Caco-2 (cell line): ENCODE data around the gene DPPA3. TPM values are rescaled to one million over a fixed set of nuclear protein-coding genes. Genes with fewer than 3 reads are reported as not detected.

Source experiments
- BruUV-seq: library from RNA; stranded (reverse); fragments of 400-500 nt; replicated peaks from 2 replicates; lab custom pipeline; 2021; lab: Mats Ljungman, UMichigan
- CTCF ChIA-PET: fragments of 300-600 bp; sonication (Branson Sonifier 250); formaldehyde crosslinking; loops from one replicate; lab custom pipeline; 2022; ENCODE audit warnings: antibody characterized with exemption; lab: Charles Lee
- POLR2A ChIA-PET: fragments of 300-600 bp; sonication (Branson Sonifier 250); formaldehyde crosslinking; loops from one replicate; lab custom pipeline; 2022; ENCODE audit warnings: antibody characterized with exemption; lab: Charles Lee
- DNase-seq, 2 experiments: peaks; one replicate each; pipeline versions ENCODE4 v3.0.0 to v3.0.0-alpha.2; 2020 to 2022
- H3K27me3 ChIP-seq: replicated peaks from 2 replicates; pipeline ENCODE4 v1.6.0; 2011; ENCODE audit warnings: low read length; ENCODE audit not compliant: control insufficient read depth, insufficient read depth
- H3K36me3 ChIP-seq: 2 replicates; pipeline ENCODE4 v1.5.1; 2011; ENCODE audit warnings: low read length; ENCODE audit not compliant: control insufficient read depth, insufficient read depth
- H3K4me1 ChIP-seq: fragments of 250-450 bp; sonication (Bioruptor Pico); 2 replicates; pipeline ENCODE4 v1.5.1; 2020; ENCODE audit warnings: mild to moderate bottlenecking
- H3K4me3 ChIP-seq: 2 replicates; pipeline ENCODE4 v1.5.1; 2011; ENCODE audit warnings: low read depth, mild to moderate bottlenecking, control low read depth, low read length
- H3K9me3 ChIP-seq: fragments of 250-450 bp; sonication (Bioruptor Pico); 2 replicates; pipeline ENCODE4 v1.5.1; 2020; ENCODE audit warnings: mild to moderate bottlenecking, moderate library complexity
- H3K27ac Mint-ChIP-seq: one replicate; pipeline ENCODE4 v1.8.0; 2022; ENCODE audit warnings: mixed read lengths; ENCODE audit not compliant: unreplicated experiment
- H3K27me3 Mint-ChIP-seq: one replicate; pipeline ENCODE4 v1.8.0; 2022; ENCODE audit warnings: mixed read lengths; ENCODE audit not compliant: insufficient read depth, unreplicated experiment
- H3K36me3 Mint-ChIP-seq: one replicate; pipeline ENCODE4 v1.8.0; 2022; ENCODE audit warnings: mild to moderate bottlenecking, mixed read lengths; ENCODE audit not compliant: insufficient read depth, unreplicated experiment
- H3K4me1 Mint-ChIP-seq: one replicate; pipeline ENCODE4 v1.8.0; 2022; ENCODE audit warnings: low read depth, mixed read lengths; ENCODE audit not compliant: unreplicated experiment
- H3K4me3 Mint-ChIP-seq: one replicate; pipeline ENCODE4 v1.8.0; 2022; ENCODE audit warnings: mild to moderate bottlenecking, moderate library complexity, mixed read lengths; ENCODE audit not compliant: unreplicated experiment
- H3K9me3 Mint-ChIP-seq: one replicate; pipeline ENCODE4 v1.8.0; 2022; ENCODE audit warnings: mixed read lengths; ENCODE audit not compliant: unreplicated experiment
- intact Hi-C: fragments of 100-400 bp; cut with micrococcal nuclease; formaldehyde crosslinking; loops from one replicate; pipeline ENCODE4 v1.10.0; 2022; ENCODE audit not compliant: unreplicated experiment
- total RNA-seq: library from RNA; stranded (reverse); gene quantifications from 2 replicates; pipeline ENCODE4 v1.2.3, GENCODE V29; 2022
- TF ChIP-seq, protein P1 (sequence below), 2 experiments: fragments of 200-600 bp in 1 of 2; IDR thresholded peaks; 1 replicate in 1 of 2; 2 replicates in 1 of 2; pipeline versions ENCODE4 v1.5.1 to v1.8.0; 2011 to 2022; ENCODE audit warnings: antibody characterized with exemption in 1 of 2, control low read depth in 1 of 2, inconsistent platforms in 1 of 2, low read depth in 1 of 2, low read length in 1 of 2, mild to moderate bottlenecking in 1 of 2, moderate library complexity in 1 of 2; ENCODE audit not compliant: insufficient read depth in 1 of 2, severe bottlenecking in 1 of 2, unreplicated experiment in 1 of 2

The DPPA3 gene
- total RNA-seq, 1 experiment from 2014 or later, result 31.8 TPM

DNA sequence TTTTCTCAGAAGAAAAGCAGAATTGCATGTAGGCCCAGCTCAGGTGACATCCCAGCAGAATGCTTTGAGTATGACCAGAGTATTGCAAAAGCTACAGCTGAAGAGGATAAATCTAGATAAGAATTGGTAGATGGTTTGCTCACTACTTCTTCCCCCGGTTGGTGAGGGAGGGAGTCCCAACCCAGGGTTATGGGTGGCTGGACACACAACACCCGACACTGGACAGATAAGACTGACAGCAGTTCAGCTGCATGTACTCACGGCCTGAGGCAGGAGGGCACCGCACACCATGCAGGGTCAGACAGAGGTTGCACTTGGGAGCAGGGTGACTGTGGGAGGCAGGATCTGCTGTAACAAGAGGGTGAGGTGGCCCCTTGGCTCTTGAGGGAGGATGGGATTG is 37.6 kb downstream of the DPPA3 start:
- peak; percentile 49 to 67 for DNase-seq
- Mint-ChIP-seq H3K9me3 (peaks cover 2% of the 10 kb centered on the region), H3K36me3 (no peaks in the 10 kb centered on the region), H3K27me3 (no peaks in the 10 kb centered on the region), H3K4me1 (peaks cover 7% of the 10 kb centered on the region), H3K4me3 (no peak overlapping the region), H3K27ac (no peak overlapping the region)
- no peaks in the 10 kb centered on the region for H3K36me3 ChIP-seq
- BruUV-seq, result no TSS peak
- intact Hi-C loops, result no loop called here
- TF ChIP-seq, protein P1, sequence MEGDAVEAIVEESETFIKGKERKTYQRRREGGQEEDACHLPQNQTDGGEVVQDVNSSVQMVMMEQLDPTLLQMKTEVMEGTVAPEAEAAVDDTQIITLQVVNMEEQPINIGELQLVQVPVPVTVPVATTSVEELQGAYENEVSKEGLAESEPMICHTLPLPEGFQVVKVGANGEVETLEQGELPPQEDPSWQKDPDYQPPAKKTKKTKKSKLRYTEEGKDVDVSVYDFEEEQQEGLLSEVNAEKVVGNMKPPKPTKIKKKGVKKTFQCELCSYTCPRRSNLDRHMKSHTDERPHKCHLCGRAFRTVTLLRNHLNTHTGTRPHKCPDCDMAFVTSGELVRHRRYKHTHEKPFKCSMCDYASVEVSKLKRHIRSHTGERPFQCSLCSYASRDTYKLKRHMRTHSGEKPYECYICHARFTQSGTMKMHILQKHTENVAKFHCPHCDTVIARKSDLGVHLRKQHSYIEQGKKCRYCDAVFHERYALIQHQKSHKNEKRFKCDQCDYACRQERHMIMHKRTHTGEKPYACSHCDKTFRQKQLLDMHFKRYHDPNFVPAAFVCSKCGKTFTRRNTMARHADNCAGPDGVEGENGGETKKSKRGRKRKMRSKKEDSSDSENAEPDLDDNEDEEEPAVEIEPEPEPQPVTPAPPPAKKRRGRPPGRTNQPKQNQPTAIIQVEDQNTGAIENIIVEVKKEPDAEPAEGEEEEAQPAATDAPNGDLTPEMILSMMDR (IDR thresholded peaks at IDR 0.05; ENCODE audit: insufficient read depth in 1 of 2, low read depth in 1 of 2, low read length in 1 of 2, severe bottlenecking in 1 of 2, unreplicated experiment in 1 of 2), result no peak
- no peaks in the 10 kb centered on the region for H3K4me1 ChIP-seq
- H3K9me3 ChIP-seq, result peaks cover 10% of the 10 kb centered on the region
- H3K4me3 ChIP-seq, result no peak overlapping the region
- no peaks in the 10 kb centered on the region for H3K27me3 ChIP-seq
- POLR2A ChIA-PET, result no interaction called here
- CTCF ChIA-PET, result no interaction called here

DNA sequence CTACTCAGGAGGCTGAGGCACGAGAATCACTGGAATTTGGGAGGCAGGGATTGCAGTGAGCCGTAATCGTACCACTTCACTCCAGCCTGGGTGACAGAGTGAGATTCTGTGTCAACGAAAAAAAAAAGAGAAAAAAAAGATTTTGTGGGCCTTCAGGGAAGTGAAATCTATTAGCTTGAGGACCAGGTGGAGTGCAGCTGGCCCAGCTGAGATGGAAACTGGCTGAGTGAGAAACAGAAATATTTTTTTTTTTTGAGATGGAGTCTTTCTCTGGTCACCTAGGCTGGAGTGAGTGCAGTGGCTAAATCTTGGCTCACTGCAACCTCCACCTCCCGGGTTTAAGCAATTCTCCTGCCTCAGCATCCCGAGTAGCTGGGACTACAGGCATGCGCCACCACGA is 38.2 kb downstream of the DPPA3 start:
- H3K9me3 ChIP-seq, result peaks cover 7% of the 10 kb centered on the region
- H3K4me1 ChIP-seq, result no peaks in the 10 kb centered on the region
- H3K36me3 Mint-ChIP-seq, result no peaks in the 10 kb centered on the region
- H3K9me3 Mint-ChIP-seq, result no peaks in the 10 kb centered on the region
- ChIA-PET POLR2A (no interaction called here), CTCF (no interaction called here)
- H3K4me3 ChIP-seq, result no peak overlapping the region
- intact Hi-C loops, result no loop called here
- no peak for DNase-seq
- no peak overlapping the region for H3K27ac Mint-ChIP-seq
- TF ChIP-seq, protein P1 (IDR thresholded peaks at IDR 0.05; ENCODE audit: insufficient read depth in 1 of 2, low read depth in 1 of 2, low read length in 1 of 2, severe bottlenecking in 1 of 2, unreplicated experiment in 1 of 2), result no peak
- no peaks in the 10 kb centered on the region for H3K36me3 ChIP-seq
- no TSS peak for BruUV-seq
- no peaks in the 10 kb centered on the region for H3K27me3 Mint-ChIP-seq
- no peak overlapping the region for H3K4me3 Mint-ChIP-seq
- H3K27me3 ChIP-seq, result no peaks in the 10 kb centered on the region
- H3K4me1 Mint-ChIP-seq, result peaks cover 7% of the 10 kb centered on the region

DNA sequence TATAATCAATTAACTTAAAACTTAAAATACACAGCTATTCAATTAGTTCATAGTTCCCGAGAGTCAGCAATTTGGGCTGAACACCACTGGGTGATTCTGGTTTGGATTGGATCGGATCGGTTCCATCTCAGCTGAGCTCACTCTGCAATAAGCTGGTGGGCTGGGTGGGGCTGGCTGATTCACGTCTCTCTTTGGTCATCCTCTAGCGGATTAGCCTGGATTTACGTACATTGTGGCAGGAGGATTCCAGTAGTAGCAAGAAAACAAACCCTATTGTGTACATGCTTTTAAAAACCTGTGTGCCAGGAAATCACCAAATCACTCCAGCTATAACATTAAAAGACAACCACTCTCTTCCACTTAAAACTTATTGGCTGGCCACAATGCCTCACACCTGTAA is 39.1 kb downstream of the DPPA3 start:
- BruUV-seq, result no TSS peak
- ChIA-PET POLR2A (interaction anchor here (0.9 kb wide), 1 partner anchor 90 kb away, joined by 10 read pairs; no protein-coding TSS in a partner anchor), CTCF (interaction anchor here (0.5 kb wide), 1 partner anchor 538 kb away, joined by 4 read pairs; no protein-coding TSS in a partner anchor)
- Mint-ChIP-seq H3K9me3 (no peaks in the 10 kb centered on the region), H3K36me3 (no peaks in the 10 kb centered on the region), H3K4me3 (no peak overlapping the region), H3K4me1 (peaks cover 7% of the 10 kb centered on the region), H3K27ac (no peak overlapping the region), H3K27me3 (no peaks in the 10 kb centered on the region)
- Histone ChIP-seq H3K4me1 (no peaks in the 10 kb centered on the region), H3K9me3 (peaks cover 7% of the 10 kb centered on the region; the same call in 1 of the 2 replicates), H3K27me3 (no peaks in the 10 kb centered on the region), H3K4me3 (no peak overlapping the region), H3K36me3 (no peaks in the 10 kb centered on the region)
- no peak for DNase-seq
- TF ChIP-seq, protein P1 (IDR thresholded peaks at IDR 0.05; ENCODE audit: insufficient read depth in 1 of 2, low read depth in 1 of 2, low read length in 1 of 2, severe bottlenecking in 1 of 2, unreplicated experiment in 1 of 2), result no peak
- intact Hi-C loops, result no loop called here
